ENCODE results near the gene NSRP1.

The NSRP1 gene

GRCh38 chr17:30211371-30211770 lies 94.8 kb downstream of the NSRP1 start:
- DNase-seq (ENCODE audit: low read depth), result no peak
- H3K4me3 ChIP-seq (ENCODE audit: low read length), result no peak overlapping the region
- TF ChIP-seq CTCF (conservative IDR thresholded peaks at IDR 0.05; ENCODE audit: low read length), result no peak

GRCh38 chr17:30212750-30213149 lies 96.1 kb downstream of the NSRP1 start:
- no peak for DNase-seq (ENCODE audit: low read depth)
- TF ChIP-seq CTCF (conservative IDR thresholded peaks at IDR 0.05; ENCODE audit: low read length), result no peak
- H3K4me3 ChIP-seq (ENCODE audit: low read length), result no peak overlapping the region

GRCh38 chr17:30217054-30217453 lies 100.4 kb downstream of the NSRP1 start:
- no peak overlapping the region for H3K4me3 ChIP-seq (ENCODE audit: low read length)
- DNase-seq (ENCODE audit: low read depth), result no peak
- TF ChIP-seq CTCF (conservative IDR thresholded peaks at IDR 0.05; ENCODE audit: low read length), result no peak

GRCh38 chr17:30217746-30218245 lies 101.2 kb downstream of the NSRP1 start:
- H3K4me3 ChIP-seq (ENCODE audit: low read length), result no peak overlapping the region
- no peak for DNase-seq (ENCODE audit: low read depth)
- no peak for TF ChIP-seq CTCF (conservative IDR thresholded peaks at IDR 0.05; ENCODE audit: low read length)

- DNase-seq (ENCODE audit: low read depth), result no peak
- TF ChIP-seq CTCF (conservative IDR thresholded peaks at IDR 0.05; ENCODE audit: low read length), result no peak
- H3K4me3 ChIP-seq (ENCODE audit: low read length), result no peak overlapping the region
Observed at GRCh38 chr17:30218799-30219198, 102.2 kb downstream of the NSRP1 start.

- no peak for TF ChIP-seq CTCF (conservative IDR thresholded peaks at IDR 0.05; ENCODE audit: low read length)
- H3K4me3 ChIP-seq (ENCODE audit: low read length), result no peak overlapping the region
- DNase-seq (ENCODE audit: low read depth), result no peak
Observed at GRCh38 chr17:30219315-30219714, 102.7 kb downstream of the NSRP1 start.

GRCh38 chr17:30219833-30220232 lies 103.2 kb downstream of the NSRP1 start:
- no peak overlapping the region for H3K4me3 ChIP-seq (ENCODE audit: low read length)
- no peak for DNase-seq (ENCODE audit: low read depth)
- no peak for TF ChIP-seq CTCF (conservative IDR thresholded peaks at IDR 0.05; ENCODE audit: low read length)
